ENCODE measurements around the gene SLX4.
A peak's percentile ranks its signal among the peaks of the same experiment; 100 is the strongest.

The SLX4 gene

DNA sequence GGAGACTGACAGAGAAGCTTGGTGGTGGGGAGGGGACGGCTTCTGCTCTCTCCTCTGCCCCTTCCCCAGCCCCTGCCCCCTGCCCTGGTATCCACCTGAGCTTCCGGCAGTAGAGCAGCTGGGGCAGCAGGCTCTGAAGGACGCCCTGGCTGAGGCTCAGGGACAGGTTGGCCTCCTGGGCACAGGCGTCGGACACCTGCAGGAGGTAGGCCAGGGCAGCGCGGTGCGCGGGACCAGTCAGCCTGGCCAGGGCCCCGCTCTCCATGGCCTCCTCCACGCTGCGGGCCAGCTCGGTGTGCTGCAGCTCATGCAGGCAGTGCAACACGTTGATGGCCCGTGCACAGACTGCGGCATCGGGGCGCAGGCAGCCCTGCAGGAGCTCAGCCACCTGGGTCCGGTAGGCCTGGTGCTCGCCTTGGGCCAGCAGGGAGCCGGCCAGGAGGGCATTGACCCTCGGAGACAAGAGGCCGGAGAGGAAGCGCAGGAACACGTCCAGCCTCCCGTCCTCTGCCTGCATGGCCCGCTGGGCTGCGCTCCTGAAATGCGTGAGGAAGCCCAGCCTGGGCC lies 48.4 kb downstream of the SLX4 start:
- Histone ChIP-seq H3K9ac (ENCODE audit: low read length) (no peak overlapping the region), H3K4me3 (ENCODE audit: low read depth, low read length) (no peak overlapping the region), H3K9me3 (ENCODE audit: control insufficient read depth, insufficient read depth, low read depth, low read length) (no peaks in the 10 kb centered on the region), H3K36me3 (ENCODE audit: control insufficient read depth, insufficient read depth, low read length) (no peaks in the 10 kb centered on the region), H3K27ac (ENCODE audit: low read depth, low read length) (no peak overlapping the region), H3K27me3 (ENCODE audit: control insufficient read depth, insufficient read depth, low read length) (no peaks in the 10 kb centered on the region), H3K4me1 (ENCODE audit: control insufficient read depth, insufficient read depth, low read length) (no peaks in the 10 kb centered on the region)

DNA sequence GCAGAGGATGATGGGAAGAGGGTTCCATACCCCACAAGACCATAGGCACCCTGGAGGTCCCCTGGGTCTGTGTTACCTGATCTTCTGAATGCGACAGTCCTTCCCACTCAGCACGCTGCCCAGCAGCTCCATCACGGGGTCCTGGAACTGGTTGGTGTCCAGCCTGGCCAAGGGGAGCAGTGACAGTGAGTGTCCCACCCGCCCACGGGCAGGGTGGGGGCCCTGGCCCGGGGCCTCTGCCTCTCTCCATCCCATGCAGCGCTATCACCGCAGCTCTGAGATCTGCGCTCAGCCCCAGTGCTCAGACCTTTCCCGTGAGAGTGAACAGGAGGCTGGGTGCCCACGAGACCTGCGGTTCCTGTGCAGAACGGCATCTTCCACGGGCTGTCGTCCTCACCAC lies 49.8 kb downstream of the SLX4 start:
- Histone ChIP-seq H3K9me3 (ENCODE audit: control insufficient read depth, insufficient read depth, low read depth, low read length) (no peaks in the 10 kb centered on the region), H3K27ac (ENCODE audit: low read depth, low read length) (no peak overlapping the region)

DNA sequence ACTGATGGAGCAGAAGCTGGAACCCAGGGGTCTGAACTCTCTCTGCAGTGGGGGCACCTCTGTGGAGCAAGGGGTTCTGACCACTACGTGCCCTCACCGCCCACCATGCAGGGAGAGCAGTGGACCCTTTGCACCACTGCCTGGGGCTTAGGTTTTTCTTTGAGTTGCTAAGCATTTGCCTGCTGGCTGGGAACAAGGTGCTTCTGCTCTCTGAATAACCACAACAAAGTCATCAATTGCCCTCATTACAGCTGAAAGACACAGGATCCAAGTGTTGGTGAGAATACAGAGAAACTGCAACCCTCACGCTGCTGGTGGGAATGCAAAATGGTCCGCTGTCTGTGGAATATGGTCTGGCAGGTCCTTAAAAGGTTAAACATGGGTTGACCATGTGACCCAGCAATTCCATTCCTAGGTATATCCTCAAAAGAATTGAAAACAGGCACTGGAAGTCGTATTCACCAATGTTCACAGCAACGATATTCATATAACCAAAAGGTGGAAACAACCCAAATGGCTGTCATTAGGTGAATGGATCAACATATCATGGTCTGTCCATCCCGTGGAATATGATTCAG lies 57.0 kb downstream of the SLX4 start:
- Histone ChIP-seq H3K27me3 (ENCODE audit: control insufficient read depth, insufficient read depth, low read length) (peaks cover 24% of the 10 kb centered on the region), H3K9ac (ENCODE audit: low read length) (peak overlapping the region; percentile 60), H3K36me3 (ENCODE audit: control insufficient read depth, insufficient read depth, low read length) (no peaks in the 10 kb centered on the region), H3K4me3 (ENCODE audit: low read depth, low read length) (peak overlapping the region; percentile 29), H3K9me3 (ENCODE audit: control insufficient read depth, insufficient read depth, low read depth, low read length) (no peaks in the 10 kb centered on the region), H3K27ac (ENCODE audit: low read depth, low read length) (peak overlapping the region; percentile 20; the same call in 1 of the 2 replicates), H3K4me1 (ENCODE audit: control insufficient read depth, insufficient read depth, low read length) (peaks cover 29% of the 10 kb centered on the region)

More for the DNA sequence above, 49.8 kb downstream of the SLX4 start:
- Histone ChIP-seq H3K36me3 (ENCODE audit: control insufficient read depth, insufficient read depth, low read length) (no peaks in the 10 kb centered on the region), H3K4me3 (ENCODE audit: low read depth, low read length) (no peak overlapping the region), H3K9ac (ENCODE audit: low read length) (no peak overlapping the region), H3K27me3 (ENCODE audit: control insufficient read depth, insufficient read depth, low read length) (no peaks in the 10 kb centered on the region), H3K4me1 (ENCODE audit: control insufficient read depth, insufficient read depth, low read length) (no peaks in the 10 kb centered on the region)

DNA sequence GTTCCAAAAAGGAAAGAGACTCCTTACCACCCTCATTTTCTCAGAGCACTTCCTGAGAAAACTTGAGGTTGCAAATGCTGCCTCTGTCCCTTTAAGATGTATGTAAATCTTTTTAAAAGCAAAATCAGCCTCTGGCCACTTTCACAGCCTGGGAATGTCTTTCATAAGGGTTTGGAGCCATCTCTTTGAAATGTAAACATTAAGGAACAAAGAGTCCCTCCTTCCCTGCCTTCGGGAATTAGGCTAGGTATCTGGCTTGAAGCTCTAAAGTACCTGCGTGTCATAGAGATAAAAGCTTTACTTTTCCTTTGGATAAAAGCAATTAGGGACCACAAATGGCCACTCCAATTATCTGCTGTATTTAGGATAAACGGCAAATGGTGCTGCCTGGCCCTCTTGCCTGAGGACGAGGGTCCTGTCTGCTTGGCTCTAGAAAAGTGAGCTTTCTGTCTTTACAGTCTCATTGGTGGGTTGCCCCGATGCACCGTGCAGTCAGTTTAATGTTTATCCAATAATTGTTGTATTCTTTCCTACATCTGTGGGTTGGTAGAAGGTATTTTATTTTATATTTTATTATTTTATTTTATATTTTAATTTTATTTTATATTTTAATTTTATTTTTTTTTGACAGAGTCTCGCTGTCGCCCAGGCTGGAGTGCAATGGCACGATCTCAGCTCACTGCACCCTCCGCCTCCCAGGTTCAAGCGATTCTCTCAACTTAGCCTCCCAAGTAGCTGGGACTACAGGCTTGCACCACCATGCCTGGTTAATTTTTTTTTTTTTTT lies 58.1 kb downstream of the SLX4 start:
- Histone ChIP-seq H3K27ac (ENCODE audit: low read depth, low read length) (peak overlapping the region; percentile 24; the same call in 1 of the 2 replicates), H3K4me1 (ENCODE audit: control insufficient read depth, insufficient read depth, low read length) (peaks cover 29% of the 10 kb centered on the region), H3K27me3 (ENCODE audit: control insufficient read depth, insufficient read depth, low read length) (peaks cover 27% of the 10 kb centered on the region), H3K9me3 (ENCODE audit: control insufficient read depth, insufficient read depth, low read depth, low read length) (no peaks in the 10 kb centered on the region), H3K4me3 (ENCODE audit: low read depth, low read length) (peak overlapping the region; percentile 28), H3K9ac (ENCODE audit: low read length) (peak overlapping the region; percentile 58), H3K36me3 (ENCODE audit: control insufficient read depth, insufficient read depth, low read length) (no peaks in the 10 kb centered on the region)

DNA sequence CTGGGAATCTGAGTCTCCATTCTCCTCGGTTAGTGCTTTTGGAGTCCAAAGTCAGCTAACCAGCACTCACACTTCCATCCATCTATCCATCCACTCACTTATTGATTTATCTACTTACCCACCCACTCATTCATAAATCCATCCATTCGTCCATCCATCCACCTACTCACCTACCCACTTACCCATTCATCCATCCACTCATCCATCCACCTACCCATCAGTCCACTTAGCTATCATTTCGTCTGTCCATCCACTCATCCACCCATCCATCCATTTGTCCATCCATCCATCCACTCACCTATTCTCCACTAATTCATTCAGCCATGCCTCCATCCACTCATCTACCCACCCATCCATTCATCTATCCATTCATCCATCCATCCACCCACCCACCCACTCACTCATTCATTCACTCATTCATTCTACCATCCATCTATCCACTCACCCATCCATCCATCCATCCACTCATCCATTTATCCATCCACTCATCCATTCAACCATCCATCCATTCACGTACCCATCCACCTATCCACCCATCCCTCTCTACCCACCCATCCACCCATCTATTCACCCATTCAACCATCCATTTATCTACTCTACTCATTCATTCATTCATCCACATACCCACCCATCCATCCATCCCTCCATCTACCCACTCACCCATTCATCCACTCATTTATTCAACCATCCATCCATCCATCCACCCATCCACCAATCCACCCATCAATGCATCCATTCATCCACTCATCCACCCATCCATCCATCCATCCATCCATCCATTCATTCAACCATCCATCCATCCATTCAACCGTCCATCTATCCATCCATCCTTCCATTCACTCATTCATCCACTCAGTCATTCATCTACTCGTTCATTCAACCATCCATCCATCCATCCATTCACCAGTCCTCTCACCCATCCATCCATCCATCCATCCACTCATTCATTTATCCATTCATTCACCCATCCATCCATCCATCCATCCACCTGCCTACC lies 60.3 kb downstream of the SLX4 start:
- no peak overlapping the region for H3K27ac ChIP-seq (ENCODE audit: low read depth, low read length)
- no peak overlapping the region for H3K4me3 ChIP-seq (ENCODE audit: low read depth, low read length)
- peaks cover 29% of the 10 kb centered on the region for H3K4me1 ChIP-seq (ENCODE audit: control insufficient read depth, insufficient read depth, low read length)
- H3K36me3 ChIP-seq (ENCODE audit: control insufficient read depth, insufficient read depth, low read length): no peaks in the 10 kb centered on the region
- H3K9me3 ChIP-seq (ENCODE audit: control insufficient read depth, insufficient read depth, low read depth, low read length): no peaks in the 10 kb centered on the region
- H3K9ac ChIP-seq (ENCODE audit: low read length): no peak overlapping the region
- peaks cover 27% of the 10 kb centered on the region for H3K27me3 ChIP-seq (ENCODE audit: control insufficient read depth, insufficient read depth, low read length)

DNA sequence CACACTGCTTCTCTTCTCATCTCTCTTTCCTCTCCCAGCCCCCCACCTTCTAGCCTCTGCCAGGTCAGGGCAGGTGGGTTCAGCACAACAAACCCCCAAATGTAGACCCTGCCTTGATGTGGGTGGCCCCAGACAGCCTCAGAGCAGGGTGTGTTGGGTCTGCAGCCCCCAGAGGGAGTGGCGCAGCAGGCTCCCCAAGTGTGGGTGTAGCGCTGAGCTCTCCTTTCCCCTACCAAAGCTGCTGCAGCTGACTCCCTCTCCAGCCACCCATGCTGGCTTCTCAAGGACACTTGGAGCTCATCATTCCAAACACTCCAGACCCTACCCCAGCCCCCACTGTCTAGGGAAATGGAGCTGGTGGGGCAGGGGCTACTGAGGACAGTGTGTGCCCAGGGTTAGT lies 61.5 kb downstream of the SLX4 start:
- no peak overlapping the region for H3K27ac ChIP-seq (ENCODE audit: low read depth, low read length)
- H3K9me3 ChIP-seq (ENCODE audit: control insufficient read depth, insufficient read depth, low read depth, low read length): no peaks in the 10 kb centered on the region
- H3K4me3 ChIP-seq (ENCODE audit: low read depth, low read length): no peak overlapping the region
- no peaks in the 10 kb centered on the region for H3K36me3 ChIP-seq (ENCODE audit: control insufficient read depth, insufficient read depth, low read length)
- H3K27me3 ChIP-seq (ENCODE audit: control insufficient read depth, insufficient read depth, low read length): peaks cover 27% of the 10 kb centered on the region
- H3K9ac ChIP-seq (ENCODE audit: low read length): no peak overlapping the region
- peaks cover 24% of the 10 kb centered on the region for H3K4me1 ChIP-seq (ENCODE audit: control insufficient read depth, insufficient read depth, low read length)

DNA sequence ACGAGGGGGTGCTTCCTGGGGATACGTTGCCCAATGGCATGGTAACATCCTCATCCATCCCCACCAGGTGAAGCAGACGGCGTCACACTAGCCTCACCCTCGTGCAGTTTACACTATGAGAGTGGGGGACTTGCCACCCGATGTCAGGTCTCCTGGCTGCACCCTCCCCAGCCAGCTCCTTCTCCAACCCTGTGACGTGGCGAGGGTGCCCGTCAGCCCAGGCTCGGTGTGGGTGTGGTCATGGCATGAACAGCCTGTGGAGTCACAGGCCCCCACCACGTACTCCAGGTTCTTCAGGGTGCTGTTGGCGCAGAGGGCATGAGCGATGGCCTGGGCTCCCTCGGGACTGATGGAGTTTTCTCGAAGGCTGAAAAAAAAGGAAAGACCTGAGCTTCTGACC lies 62.5 kb downstream of the SLX4 start:
- Histone ChIP-seq H3K4me1 (ENCODE audit: control insufficient read depth, insufficient read depth, low read length) (peaks cover 15% of the 10 kb centered on the region), H3K27ac (ENCODE audit: low read depth, low read length) (no peak overlapping the region), H3K27me3 (ENCODE audit: control insufficient read depth, insufficient read depth, low read length) (peaks cover 27% of the 10 kb centered on the region), H3K9me3 (ENCODE audit: control insufficient read depth, insufficient read depth, low read depth, low read length) (no peaks in the 10 kb centered on the region), H3K4me3 (ENCODE audit: low read depth, low read length) (no peak overlapping the region), H3K9ac (ENCODE audit: low read length) (no peak overlapping the region), H3K36me3 (ENCODE audit: control insufficient read depth, insufficient read depth, low read length) (no peaks in the 10 kb centered on the region)

- H3K27me3 ChIP-seq (ENCODE audit: control insufficient read depth, insufficient read depth, low read length): peaks cover 27% of the 10 kb centered on the region
- no peak overlapping the region for H3K27ac ChIP-seq (ENCODE audit: low read depth, low read length)
- H3K9ac ChIP-seq (ENCODE audit: low read length): no peak overlapping the region
- H3K4me1 ChIP-seq (ENCODE audit: control insufficient read depth, insufficient read depth, low read length): peaks cover 14% of the 10 kb centered on the region
- H3K4me3 ChIP-seq (ENCODE audit: low read depth, low read length): no peak overlapping the region
- H3K36me3 ChIP-seq (ENCODE audit: control insufficient read depth, insufficient read depth, low read length): no peaks in the 10 kb centered on the region
- no peaks in the 10 kb centered on the region for H3K9me3 ChIP-seq (ENCODE audit: control insufficient read depth, insufficient read depth, low read depth, low read length)
Measured at GRCh38 chr16:3548445-3548844, 63.0 kb downstream of the SLX4 start.

- Histone ChIP-seq H3K27ac (ENCODE audit: low read depth, low read length) (no peak overlapping the region), H3K9me3 (ENCODE audit: control insufficient read depth, insufficient read depth, low read depth, low read length) (no peaks in the 10 kb centered on the region), H3K4me1 (ENCODE audit: control insufficient read depth, insufficient read depth, low read length) (peaks cover 10% of the 10 kb centered on the region), H3K27me3 (ENCODE audit: control insufficient read depth, insufficient read depth, low read length) (peaks cover 24% of the 10 kb centered on the region), H3K4me3 (ENCODE audit: low read depth, low read length) (no peak overlapping the region), H3K9ac (ENCODE audit: low read length) (no peak overlapping the region), H3K36me3 (ENCODE audit: control insufficient read depth, insufficient read depth, low read length) (no peaks in the 10 kb centered on the region)
Measured at GRCh38 chr16:3546986-3547682, 64.3 kb downstream of the SLX4 start.

DNA sequence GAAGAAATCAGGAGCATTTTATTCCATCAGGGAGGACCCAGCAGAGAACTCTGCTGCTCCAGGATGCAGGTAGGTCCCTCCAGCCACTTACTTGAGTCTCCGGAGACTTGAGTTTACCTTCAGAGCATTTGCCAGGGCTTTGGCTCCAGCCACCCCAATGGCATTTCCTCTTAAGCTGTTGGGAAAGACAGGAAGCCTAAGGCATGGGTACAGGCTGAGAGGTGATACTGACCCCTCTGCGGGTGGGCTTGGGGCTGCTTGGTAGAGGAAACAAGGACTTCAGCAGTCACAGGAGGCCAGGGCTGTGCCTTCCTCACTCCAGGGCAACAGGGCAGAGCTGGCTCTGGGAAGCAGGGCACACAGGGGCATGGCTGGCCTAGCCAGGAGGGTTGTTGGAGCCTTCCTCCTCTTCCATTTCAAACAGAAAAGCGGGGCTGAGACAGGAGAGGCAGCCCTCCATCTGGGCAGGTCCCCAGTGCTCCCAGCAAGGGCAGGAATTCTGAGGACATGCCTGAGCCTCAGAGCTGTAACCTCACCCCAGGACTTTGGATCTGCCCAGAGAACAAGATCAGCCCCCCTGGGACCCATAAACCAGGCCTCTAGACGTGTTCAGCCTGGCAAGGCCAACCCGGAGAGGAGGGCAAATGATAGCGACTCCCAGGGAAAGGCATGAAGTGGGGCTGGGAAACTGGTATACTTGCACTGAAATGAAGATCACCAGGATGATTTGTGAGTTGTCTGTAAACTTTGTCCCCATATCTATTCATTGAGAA lies 68.6 kb downstream of the SLX4 start:
- no peak overlapping the region for H3K9ac ChIP-seq (ENCODE audit: low read length)
- H3K4me1 ChIP-seq (ENCODE audit: control insufficient read depth, insufficient read depth, low read length): peaks cover 7% of the 10 kb centered on the region; the same call in 1 of the 2 replicates
- no peak overlapping the region for H3K27ac ChIP-seq (ENCODE audit: low read depth, low read length)
- H3K36me3 ChIP-seq (ENCODE audit: control insufficient read depth, insufficient read depth, low read length): peaks cover 12% of the 10 kb centered on the region
- no peaks in the 10 kb centered on the region for H3K27me3 ChIP-seq (ENCODE audit: control insufficient read depth, insufficient read depth, low read length)
- H3K9me3 ChIP-seq (ENCODE audit: control insufficient read depth, insufficient read depth, low read depth, low read length): no peaks in the 10 kb centered on the region
- no peak overlapping the region for H3K4me3 ChIP-seq (ENCODE audit: low read depth, low read length)
